HL-60 (cell line): Measurements from ENCODE around the gene RAX2.

Experiments used
- DNase-seq, 2 experiments: peaks; one replicate each; pipeline ENCODE4 v3.0.0-alpha.2; 2010 to 2020; ENCODE audit warnings: low read depth in 1 of 2, low spot score in 1 of 2
- H3K27ac ChIP-seq: fragments of 250-450 bp; sonication (Bioruptor Pico); replicated peaks from 2 replicates; pipeline ENCODE4 v1.5.1; 2020; ENCODE audit warnings: mild to moderate bottlenecking, moderate library complexity
- H3K27me3 ChIP-seq: fragments of 250-450 bp; sonication (Bioruptor Pico); 2 replicates; pipeline ENCODE4 v1.5.1; 2021; ENCODE audit warnings: mild to moderate bottlenecking, moderate library complexity; ENCODE audit not compliant: insufficient read depth, poor library complexity, severe bottlenecking
- H3K4me3 ChIP-seq: replicated peaks from 2 replicates; pipeline ENCODE4 v1.5.1; 2011; ENCODE audit warnings: mild to moderate bottlenecking, control low read depth, low read length; ENCODE audit not compliant: insufficient read depth
- CTCF ChIP-seq: IDR thresholded peaks from one replicate; pipeline ENCODE4 v1.5.1; 2011; ENCODE audit warnings: low read length, control low read depth, inconsistent platforms; ENCODE audit not compliant: insufficient read depth
- GABPA ChIP-seq: IDR thresholded peaks from 2 replicates; pipeline ENCODE4 v1.6.1; 2012; ENCODE audit warnings: low read depth
- POLR2AphosphoS5 ChIP-seq: IDR thresholded peaks from 2 replicates; pipeline ENCODE4 v1.6.1; 2012; ENCODE audit warnings: low read depth
- REST ChIP-seq: IDR thresholded peaks from 2 replicates; pipeline ENCODE4 v1.6.1; 2012; ENCODE audit warnings: low read depth; ENCODE audit not compliant: insufficient replicate concordance
- SPI1 ChIP-seq: IDR thresholded peaks from 2 replicates; pipeline ENCODE4 v1.6.1; 2012; ENCODE audit warnings: low read depth, mild to moderate bottlenecking, borderline replicate concordance

RAX2 gene

GRCh38 chr19:3810708-3811355, 38.8 kb upstream of the RAX2 start:
- no peak for DNase-seq
- H3K27me3 ChIP-seq, result no peaks in the 10 kb centered on the region
- no peak overlapping the region for H3K4me3 ChIP-seq
- no peak overlapping the region for H3K27ac ChIP-seq
- no peak for TF ChIP-seq REST
- TF ChIP-seq POLR2AphosphoS5, result no peak
- TF ChIP-seq CTCF, result no peak
- no peak for TF ChIP-seq SPI1
- no peak for TF ChIP-seq GABPA

GRCh38 chr19:3809881-3810707, 38.1 kb upstream of the RAX2 start:
- DNase-seq, result no peak
- TF ChIP-seq CTCF (no peak), POLR2AphosphoS5 (no peak), GABPA (no peak), REST (no peak)
- Histone ChIP-seq H3K27ac (no peak overlapping the region), H3K4me3 (no peak overlapping the region), H3K27me3 (no peaks in the 10 kb centered on the region)

DNA sequence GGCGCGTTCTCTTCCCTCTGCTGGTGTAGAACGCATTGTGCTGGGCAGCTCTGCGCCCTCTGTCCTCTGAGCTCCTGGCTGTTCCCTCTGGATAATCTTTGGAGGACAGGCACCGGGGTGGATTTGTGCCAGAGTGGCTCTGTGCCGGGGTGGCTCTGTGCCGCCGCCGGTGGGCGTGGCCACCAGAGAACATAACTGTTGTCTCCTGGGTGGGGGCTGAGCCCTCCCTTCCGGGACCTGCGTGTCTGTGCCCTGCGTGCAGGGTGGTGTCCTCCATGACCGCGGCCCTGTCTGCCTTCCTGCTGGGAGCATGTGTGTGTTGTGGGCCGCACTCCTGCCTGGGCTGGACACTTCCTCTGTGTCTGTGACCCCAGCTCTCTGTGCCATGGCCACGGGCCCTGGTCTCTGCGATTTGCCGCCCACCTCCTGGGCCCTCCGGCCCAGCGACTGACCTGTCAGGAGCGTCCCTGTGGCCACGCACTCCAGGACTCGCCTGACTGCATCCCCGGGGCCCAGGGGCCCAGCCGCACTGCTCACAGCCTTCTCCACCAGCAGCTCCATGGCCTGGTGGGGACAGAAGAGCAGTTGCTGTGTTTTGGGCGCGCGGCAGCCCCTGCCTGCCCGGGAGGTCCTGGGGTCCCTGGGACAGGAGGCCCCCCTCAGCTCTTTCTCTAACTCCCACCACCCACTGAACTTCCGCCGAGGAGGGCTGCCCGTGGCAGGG, 36.6 kb upstream of the RAX2 start:
- no peak for TF ChIP-seq GABPA
- no peak for TF ChIP-seq POLR2AphosphoS5
- no peak for TF ChIP-seq SPI1
- no peak for TF ChIP-seq REST
- TF ChIP-seq CTCF, result no peak
- Histone ChIP-seq H3K4me3 (no peak overlapping the region), H3K27ac (no peak overlapping the region), H3K27me3 (no peaks in the 10 kb centered on the region)
- no peak for DNase-seq
